ENCODE measurements around the gene RGCC. TPM values are rescaled to one million over a fixed set of nuclear protein-coding genes. Genes with fewer than 3 reads are reported as not detected.

The RGCC gene
- polyA plus RNA-seq, 2 of the 4 experiments (the other 2 are of a cell fraction) = 0.43 to 1.3 TPM

- POLR2A ChIA-PET = no interaction called here
- TF ChIP-seq FOSL2 (IDR thresholded peaks at IDR 0.05) = no peak
- no peak for TF ChIP-seq FOSL2 (CRISPR knock-in tag; IDR thresholded peaks at IDR 0.05)
- no peak for TF ChIP-seq JUN (IDR thresholded peaks at IDR 0.05)
- no peak for TF ChIP-seq ZFP36 (IDR thresholded peaks at IDR 0.05; ENCODE audit: borderline replicate concordance, partially characterized antibody)
- no peak for TF ChIP-seq KDM1A (IDR thresholded peaks at IDR 0.05; ENCODE audit: low read depth)
- TF ChIP-seq, protein P1, sequence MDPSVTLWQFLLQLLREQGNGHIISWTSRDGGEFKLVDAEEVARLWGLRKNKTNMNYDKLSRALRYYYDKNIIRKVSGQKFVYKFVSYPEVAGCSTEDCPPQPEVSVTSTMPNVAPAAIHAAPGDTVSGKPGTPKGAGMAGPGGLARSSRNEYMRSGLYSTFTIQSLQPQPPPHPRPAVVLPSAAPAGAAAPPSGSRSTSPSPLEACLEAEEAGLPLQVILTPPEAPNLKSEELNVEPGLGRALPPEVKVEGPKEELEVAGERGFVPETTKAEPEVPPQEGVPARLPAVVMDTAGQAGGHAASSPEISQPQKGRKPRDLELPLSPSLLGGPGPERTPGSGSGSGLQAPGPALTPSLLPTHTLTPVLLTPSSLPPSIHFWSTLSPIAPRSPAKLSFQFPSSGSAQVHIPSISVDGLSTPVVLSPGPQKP (IDR thresholded peaks at IDR 0.05; ENCODE audit: low read depth, low read length) = no peak
- TF ChIP-seq NPAS2 (CRISPR knock-in tag; IDR thresholded peaks at IDR 0.05; ENCODE audit: borderline replicate concordance) = no peak
- no peak for TF ChIP-seq EP300 (IDR thresholded peaks at IDR 0.05)
- no peak for TF ChIP-seq MAX (IDR thresholded peaks at IDR 0.05)
- TF ChIP-seq HOXB13 (CRISPR knock-in tag; IDR thresholded peaks at IDR 0.05; ENCODE audit: low read depth) = no peak
- TF ChIP-seq, protein P2, sequence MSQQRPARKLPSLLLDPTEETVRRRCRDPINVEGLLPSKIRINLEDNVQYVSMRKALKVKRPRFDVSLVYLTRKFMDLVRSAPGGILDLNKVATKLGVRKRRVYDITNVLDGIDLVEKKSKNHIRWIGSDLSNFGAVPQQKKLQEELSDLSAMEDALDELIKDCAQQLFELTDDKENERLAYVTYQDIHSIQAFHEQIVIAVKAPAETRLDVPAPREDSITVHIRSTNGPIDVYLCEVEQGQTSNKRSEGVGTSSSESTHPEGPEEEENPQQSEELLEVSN (IDR thresholded peaks at IDR 0.05; ENCODE audit: borderline replicate concordance, low read depth) = no peak
- no peak for TF ChIP-seq ZSCAN20 (CRISPR knock-in tag; IDR thresholded peaks at IDR 0.05)
- TF ChIP-seq CHD2 (IDR thresholded peaks at IDR 0.05; ENCODE audit: low read length, partially characterized antibody) = no peak
- no peak overlapping the region for H3K4me2 ChIP-seq
- CTCF ChIA-PET = no interaction called here
- H3K27ac ChIP-seq = no peak overlapping the region
- no peaks in the 10 kb centered on the region for H3K4me1 ChIP-seq
- H3K9me3 ChIP-seq = no peaks in the 10 kb centered on the region
- ATAC-seq (no peak), DNase-seq (ENCODE audit: low read depth in 1 of 2, low spot score in 1 of 2) (no peak), FAIRE-seq (no peak)
- 86% methylated on average over 5 of the region's 6 CpGs for WGBS (ENCODE audit: missing lambda C conversion rate)
- H3K4me3 ChIP-seq = no peak overlapping the region
Measured at GRCh38 chr13:41494202-41494601, 36.9 kb downstream of the RGCC start.

DNA sequence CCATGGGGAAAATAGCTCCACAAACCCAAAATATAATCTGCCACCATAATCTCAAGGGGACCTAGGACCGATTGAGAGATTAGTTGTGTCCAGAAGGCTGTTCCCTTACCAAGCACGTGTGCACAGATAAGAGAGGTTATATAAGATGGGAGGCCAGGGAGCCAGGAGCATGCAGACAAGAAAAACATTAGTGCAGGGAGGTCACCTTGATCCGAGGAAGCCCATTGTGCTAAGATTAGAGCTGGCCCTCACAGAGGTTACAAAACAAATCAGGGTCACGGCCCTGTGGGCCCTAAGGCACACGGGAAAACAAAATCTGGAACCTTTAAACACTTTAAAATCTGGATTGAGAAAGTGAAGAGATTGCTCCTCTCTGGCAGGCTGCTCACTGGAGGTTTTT is 37.7 kb downstream of the RGCC start:
- Histone ChIP-seq H3K27ac (no peak overlapping the region), H3K9me3 (no peaks in the 10 kb centered on the region), H3K4me2 (no peak overlapping the region), H3K4me3 (no peak overlapping the region), H3K4me1 (no peaks in the 10 kb centered on the region)
- ATAC-seq (no peak), FAIRE-seq (no peak), DNase-seq (ENCODE audit: low read depth in 1 of 2, low spot score in 1 of 2) (no peak)
- WGBS (ENCODE audit: missing lambda C conversion rate) = 51% methylated on average over 5 of the region's 5 CpGs
- CTCF ChIA-PET = no interaction called here
- TF ChIP-seq HMGXB4 (CRISPR knock-in tag; IDR thresholded peaks at IDR 0.05; ENCODE audit: borderline replicate concordance) (no peak), BHLHE40 (IDR thresholded peaks at IDR 0.05; ENCODE audit: low read depth, low read length) (no peak), NPAS2 (CRISPR knock-in tag; IDR thresholded peaks at IDR 0.05; ENCODE audit: borderline replicate concordance) (no peak), NFE2L2 (conservative IDR thresholded peaks at IDR 0.05; ENCODE audit: low read length) (no peak), RFX5 (IDR thresholded peaks at IDR 0.05) (no peak), CHD2 (IDR thresholded peaks at IDR 0.05; ENCODE audit: low read length, partially characterized antibody) (no peak), RNF2 (IDR thresholded peaks at IDR 0.05; ENCODE audit: borderline replicate concordance, low read depth) (no peak), EHF (CRISPR knock-in tag; IDR thresholded peaks at IDR 0.05) (no peak), FOSB (CRISPR knock-in tag; IDR thresholded peaks at IDR 0.05) (no peak), EP300 (IDR thresholded peaks at IDR 0.05) (no peak), FOXS1 (CRISPR knock-in tag; IDR thresholded peaks at IDR 0.05) (no peak), HOXB5 (CRISPR knock-in tag; IDR thresholded peaks at IDR 0.05) (no peak), REST (IDR thresholded peaks at IDR 0.05) (no peak), JUN (IDR thresholded peaks at IDR 0.05) (no peak)
- TF ChIP-seq, protein P3, sequence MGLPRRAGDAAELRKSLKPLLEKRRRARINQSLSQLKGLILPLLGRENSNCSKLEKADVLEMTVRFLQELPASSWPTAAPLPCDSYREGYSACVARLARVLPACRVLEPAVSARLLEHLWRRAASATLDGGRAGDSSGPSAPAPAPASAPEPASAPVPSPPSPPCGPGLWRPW (IDR thresholded peaks at IDR 0.05) = no peak
- TF ChIP-seq, protein P4, sequence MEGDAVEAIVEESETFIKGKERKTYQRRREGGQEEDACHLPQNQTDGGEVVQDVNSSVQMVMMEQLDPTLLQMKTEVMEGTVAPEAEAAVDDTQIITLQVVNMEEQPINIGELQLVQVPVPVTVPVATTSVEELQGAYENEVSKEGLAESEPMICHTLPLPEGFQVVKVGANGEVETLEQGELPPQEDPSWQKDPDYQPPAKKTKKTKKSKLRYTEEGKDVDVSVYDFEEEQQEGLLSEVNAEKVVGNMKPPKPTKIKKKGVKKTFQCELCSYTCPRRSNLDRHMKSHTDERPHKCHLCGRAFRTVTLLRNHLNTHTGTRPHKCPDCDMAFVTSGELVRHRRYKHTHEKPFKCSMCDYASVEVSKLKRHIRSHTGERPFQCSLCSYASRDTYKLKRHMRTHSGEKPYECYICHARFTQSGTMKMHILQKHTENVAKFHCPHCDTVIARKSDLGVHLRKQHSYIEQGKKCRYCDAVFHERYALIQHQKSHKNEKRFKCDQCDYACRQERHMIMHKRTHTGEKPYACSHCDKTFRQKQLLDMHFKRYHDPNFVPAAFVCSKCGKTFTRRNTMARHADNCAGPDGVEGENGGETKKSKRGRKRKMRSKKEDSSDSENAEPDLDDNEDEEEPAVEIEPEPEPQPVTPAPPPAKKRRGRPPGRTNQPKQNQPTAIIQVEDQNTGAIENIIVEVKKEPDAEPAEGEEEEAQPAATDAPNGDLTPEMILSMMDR (IDR thresholded peaks at IDR 0.05) = no peak
- POLR2A ChIA-PET = no interaction called here
